GM18502 (cell line): ENCODE results near the gene GAS2L1.
"Not testable (repeated sequence)": the region's sequence is repeated elsewhere in the genome, so short reads cannot be mapped to it uniquely, and the experiment has no call there.

Source experiments
- ATAC-seq: cut with Tn5 transposase; IDR thresholded peaks from one replicate; pipeline ENCODE4 v1.9.1; 2021; ENCODE audit warnings: mild to moderate bottlenecking; ENCODE audit not compliant: unreplicated experiment, poor library complexity

Gene GAS2L1

DNA sequence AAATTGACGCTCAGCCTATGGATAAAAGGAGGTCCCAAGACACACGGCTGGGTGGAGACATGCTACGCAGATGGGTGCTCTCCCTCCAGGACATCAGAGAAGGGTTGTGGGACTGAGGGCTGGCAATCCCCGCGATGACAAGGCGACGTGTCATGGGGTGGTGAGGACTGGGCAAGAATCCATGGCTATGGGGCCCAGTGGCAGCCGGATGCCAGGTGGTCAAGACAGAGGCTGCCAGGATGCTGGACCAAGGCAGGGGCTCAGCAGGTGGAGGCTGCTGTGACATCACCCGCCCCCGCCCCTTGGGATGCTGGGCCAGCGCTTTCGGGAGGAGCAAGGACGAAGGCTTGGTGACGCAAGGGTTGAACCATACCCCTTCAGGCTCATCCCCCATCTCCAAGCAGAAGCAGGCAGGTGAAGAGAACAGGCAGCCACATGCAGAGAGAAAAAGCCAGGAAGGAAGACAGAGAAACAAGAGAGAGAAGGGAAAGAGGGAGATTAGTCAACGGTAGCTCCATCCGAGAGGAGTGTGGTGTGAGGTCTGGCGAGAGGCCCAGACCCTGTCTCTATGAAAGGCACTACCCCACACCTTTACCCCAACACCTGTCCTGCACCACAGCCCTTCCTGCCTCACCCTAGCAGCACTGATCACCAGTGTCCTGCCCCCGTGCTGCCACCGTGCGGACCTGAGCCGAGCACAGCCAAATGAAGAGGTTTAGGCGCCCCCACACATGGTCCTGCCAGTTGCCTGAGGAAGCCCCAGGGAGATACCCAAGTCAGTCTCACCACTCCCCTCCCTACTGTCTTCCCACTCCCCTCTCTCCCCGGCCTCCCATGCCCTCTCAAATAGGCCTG, 33.2 kb downstream of the GAS2L1 start:
- no peak for ATAC-seq

DNA sequence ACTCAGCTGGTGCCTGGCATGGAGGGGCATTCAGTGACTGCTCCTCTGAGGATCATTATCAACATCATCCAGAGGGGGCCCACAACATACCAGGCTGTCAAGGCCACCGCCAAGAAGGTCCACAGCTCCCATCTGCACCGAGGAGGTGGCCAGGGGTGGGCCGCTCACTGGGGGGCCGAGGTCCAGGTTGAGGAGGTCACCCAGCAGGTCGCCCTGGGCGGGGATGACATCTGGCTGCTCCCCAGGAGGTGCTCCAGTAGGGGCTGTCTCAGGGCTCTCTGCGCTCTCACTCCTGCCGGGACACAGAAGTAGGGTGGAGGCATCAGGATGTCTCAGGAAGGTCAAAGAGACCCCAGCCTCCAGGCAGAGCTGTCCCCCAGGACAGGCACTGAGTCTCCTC, 34.1 kb downstream of the GAS2L1 start:
- ATAC-seq: no peak

DNA sequence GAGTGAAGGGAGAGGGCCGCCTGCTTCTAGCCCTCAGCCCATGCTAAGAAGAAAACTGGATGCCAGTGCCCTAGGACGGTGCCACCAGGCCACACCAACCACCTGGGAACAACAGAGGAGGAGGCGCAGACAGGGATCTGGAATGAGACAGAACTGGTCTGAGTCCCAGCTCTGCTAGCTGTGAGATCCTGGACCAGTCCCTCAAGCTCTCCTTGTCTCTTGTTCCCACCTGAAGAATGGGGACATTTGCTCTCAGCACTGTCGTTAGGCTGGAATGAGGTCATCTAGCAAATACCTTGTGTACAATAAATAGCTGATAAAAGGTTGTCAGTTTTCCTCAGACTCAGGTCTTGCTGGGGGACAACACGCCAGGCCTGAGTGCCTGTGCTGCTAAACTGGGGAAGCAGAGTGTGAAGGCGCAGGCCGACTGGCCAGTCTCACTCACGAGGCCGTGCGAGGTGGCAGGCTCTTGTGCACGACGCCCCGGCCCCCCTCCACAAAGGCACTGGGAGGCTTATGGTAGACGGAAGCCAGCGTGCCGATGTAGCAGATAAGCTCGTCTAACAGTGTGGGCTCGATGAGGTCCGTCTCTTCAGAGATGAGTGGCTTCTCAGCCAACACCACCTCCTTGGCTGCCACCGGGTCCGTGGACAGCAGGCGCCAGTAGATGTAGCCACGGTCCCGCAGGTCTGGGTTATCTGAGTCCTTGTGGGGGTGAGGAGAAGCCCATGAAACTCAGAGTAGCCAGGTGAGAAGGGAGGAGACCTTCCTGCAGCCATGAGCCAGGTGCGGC, 34.8 kb downstream of the GAS2L1 start:
- ATAC-seq: no peak

DNA sequence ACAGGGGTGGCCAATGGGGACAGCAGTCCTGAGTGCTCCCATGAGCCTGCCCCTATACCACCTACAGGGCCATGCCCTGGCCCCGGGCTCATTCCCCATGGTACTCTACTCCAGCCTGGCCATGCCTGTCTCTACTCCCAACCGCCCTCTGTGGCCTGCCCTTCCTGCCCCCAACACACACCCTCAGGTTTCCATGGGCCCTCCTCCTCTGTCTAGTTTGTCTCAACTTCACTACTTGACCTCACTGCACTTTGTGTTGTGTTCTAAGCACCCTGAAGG, 35.3 kb downstream of the GAS2L1 start:
- ATAC-seq: no peak

DNA sequence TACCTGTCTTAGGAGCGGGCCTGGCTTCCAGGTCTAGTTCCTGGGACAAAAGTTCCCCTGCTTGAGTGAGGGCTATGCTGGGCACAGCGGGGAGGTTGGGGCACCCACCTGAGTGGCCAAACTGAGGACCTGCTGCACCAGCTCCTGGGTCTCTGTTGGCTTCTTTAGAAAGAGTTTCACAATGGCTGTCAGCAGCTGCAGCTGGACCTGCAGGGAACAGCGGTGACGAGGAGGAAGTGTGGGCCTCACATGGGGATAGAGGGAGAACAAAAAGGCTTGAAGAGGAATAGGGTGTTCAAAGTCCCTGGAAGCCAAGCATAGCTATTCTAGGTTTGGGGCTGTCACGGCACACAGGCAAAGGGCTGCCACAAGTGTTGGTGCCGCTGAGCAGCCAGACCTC, 35.7 kb downstream of the GAS2L1 start:
- ATAC-seq: no peak

DNA sequence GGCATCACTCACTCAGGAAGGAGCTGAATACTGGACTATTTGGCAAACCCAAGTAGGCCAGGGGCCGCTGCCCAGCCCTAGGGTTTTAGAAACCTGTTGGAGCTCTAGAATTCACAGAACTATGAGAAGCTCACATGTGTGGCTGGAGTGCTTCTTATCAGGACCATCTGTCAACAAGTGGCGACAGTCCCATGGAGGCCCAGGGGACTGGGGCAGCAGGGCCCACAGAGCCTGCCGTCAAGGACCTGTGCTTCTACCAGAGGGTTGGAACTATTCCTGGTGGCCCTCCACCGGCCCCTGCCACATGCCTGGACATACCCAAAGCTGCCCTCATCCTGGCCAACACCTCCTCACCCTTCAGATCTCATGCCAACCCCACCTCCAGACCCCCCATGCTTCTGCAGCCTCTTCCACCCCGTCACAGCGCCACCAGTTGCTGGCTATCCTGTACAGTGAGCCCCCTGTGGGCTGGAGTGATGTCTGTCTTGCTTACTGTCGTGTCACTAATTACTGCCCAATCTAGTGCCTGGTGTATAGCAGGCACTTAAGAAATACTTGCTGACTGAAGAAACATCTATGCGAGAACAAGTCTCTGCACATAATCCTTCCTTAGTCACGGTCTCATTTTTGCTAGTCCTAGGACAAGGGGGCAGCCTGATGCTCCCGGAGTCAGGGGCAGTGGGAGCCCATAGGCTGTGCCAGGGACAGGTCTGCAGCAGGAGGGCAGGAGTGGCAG, 36.3 kb downstream of the GAS2L1 start:
- ATAC-seq: no peak

DNA sequence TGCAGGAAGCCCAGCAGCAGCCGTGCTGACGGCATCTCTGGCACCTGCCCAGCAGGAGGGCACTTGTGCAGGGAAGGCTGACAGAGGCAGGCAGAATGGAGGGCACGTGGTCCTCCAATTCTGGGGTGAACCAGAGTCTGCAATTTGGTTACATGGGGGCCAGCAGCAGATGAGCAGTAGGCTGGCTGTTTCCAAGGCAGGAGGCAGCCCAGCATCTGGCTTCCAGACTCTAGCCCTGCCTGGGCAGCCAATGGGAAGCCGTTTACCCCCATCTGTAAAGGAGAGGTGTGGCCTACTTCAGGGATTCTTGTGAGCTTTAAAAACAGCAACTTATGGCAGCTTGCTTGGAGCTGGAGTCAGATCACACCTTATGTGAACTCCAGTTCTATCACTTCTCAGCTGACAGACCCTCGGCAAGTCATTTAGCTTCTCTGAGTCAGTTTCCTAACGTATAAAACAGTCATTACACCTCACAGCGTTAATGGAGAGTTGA, 36.9 kb downstream of the GAS2L1 start:
- ATAC-seq: no peak

DNA sequence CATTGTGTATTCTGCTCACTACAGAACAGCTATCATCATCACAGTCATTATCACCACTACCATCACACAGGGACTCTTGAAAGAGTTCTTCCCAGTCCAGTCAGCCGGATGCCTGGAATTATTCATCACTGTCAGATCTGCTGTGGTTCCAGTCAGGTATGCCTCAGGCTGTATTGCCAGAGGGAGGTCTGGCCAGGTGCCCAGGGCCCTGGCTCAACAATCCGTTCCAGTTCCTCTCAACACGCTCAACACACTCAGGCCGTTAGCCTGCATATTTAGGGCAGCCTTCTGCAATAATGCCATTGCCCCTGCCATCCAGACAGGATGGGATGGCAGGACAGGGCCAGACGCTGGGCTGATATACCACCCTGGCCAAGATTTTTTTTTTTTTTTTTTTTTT, 37.7 kb downstream of the GAS2L1 start:
- ATAC-seq: no peak

DNA sequence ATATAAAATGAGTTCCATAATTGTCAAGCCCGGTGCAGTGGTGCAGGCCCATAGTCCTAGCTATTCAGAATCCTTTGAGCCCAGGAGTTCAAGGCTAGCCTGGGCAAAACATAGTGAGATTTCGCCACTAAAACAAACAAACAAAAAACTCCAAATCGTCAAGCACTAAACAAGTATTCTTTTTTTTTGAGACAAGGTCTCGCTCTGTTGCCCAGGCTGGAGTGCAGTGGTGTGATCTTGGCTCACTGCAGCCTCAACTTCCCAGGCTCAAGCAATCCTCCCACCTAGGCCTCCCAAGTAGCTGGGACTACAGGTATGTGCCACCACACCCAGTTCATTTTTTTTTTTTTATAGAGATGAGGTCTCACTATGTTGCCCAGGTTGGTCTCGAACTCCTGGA, 38.4 kb downstream of the GAS2L1 start:
- not testable (repeated sequence) for ATAC-seq

DNA sequence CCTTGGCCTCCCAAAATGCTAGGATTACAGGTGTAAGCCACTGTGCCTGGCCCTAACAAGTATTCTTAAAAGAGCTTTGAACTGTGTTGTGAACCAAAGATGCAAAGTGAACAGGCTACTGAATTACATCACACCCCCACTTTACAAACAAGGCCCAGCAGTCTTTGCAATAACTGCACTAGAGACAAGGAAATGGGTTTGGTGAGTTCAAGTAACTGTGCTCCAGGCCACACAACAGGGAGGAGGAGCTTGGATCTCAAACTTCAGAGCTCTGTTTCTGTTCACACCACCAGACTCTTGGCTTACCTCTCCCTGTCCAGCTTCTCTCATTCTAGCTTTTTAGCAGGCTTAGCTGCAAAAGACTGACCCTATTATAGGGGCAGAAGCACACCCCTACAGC, 39.5 kb downstream of the GAS2L1 start:
- ATAC-seq: no peak

DNA sequence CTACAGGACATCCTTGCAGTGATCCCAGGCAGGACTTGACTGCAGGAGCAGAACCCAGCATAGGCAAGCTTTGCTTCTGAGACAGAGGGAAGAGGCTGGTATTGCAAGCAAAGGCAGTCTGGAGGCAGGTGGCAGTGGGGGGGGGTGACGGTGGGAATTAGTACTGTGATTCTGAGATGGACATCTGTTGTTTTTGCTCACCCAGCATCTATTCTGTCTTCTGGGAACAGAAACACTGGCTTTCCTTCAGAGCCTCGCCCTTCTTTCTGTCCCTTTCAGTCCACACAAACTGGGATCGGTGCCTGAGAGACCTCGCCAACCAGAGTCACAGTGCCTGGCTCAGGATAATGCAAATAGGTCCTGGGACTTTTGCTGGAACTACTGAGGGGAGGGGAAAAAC, 40.2 kb downstream of the GAS2L1 start:
- ATAC-seq: no peak

DNA sequence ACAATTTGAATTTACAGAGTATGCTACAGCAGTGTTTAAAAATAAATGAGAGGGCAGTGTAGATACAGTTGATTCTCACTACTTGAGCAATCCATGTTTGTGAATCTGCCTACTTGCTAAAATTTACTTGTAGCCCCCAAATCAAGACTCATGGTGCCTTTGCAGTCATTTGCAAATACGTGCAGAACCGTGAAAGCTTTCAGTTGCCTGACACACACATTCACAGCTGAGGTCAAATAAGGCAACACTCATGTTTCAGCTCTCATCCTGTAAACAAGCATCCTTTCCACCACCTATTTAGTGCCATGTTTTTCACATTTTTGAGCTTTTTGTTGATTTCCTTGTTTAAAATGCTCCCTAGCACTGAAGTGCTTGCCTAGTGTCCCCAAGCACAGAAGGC, 41.6 kb downstream of the GAS2L1 start:
- no peak for ATAC-seq

DNA sequence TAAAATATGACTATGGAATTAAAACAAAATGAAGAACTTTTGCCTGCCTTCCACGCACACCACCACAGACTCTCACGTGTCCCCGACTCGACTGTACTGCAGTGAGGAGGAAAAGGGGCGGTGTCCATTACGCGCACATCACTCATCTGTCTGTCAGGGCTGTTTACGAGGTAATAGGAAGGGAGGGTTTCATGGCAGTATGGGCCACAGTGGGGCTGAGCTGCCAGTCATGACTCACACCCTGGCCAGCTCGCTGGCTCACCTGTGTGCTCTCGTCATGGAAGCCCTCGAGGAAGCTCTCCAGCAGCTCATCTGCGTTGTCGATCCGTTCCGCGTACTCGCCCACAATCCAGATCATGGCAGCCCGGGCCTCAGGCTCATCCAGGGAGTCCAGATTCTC, 42.5 kb downstream of the GAS2L1 start:
- ATAC-seq: no peak

DNA sequence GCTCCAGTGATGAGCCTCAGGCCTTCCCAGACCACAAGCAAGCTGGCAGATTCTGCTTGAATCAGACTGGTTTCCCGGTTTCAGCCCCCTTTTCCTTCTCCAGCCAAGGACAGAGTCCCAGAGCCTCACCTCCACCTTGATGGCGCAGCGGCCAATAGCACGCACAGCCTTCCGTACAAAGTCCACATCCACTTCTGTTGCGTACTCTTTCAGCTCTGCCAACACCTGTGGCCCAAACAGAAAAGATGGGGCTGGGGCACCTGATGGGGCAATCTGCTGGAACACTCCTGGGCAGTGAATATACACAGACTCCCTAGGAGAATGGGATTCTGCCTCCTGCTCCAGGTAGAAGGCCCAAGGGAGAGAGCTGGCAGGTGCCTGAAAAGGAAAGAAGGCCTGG, 44.6 kb downstream of the GAS2L1 start:
- no peak for ATAC-seq

DNA sequence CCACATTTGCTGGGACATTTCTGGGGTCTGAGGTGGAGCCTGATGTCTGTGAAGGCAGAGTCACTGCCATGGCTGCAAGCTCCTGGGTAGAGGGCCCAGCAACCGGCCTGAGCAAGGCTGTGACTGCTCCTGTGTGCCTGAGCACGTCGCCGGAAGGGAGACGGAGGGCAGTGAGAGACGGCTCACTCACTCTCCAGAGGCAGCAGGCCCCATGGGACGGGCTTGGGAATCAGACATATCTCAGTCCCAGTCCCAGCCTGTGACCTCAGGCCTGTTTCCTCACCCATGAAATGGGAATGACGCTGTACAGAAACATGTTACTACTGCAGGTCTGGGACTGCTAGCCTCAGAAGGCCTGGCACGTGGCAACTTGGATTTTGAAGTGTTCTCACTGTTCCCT, 45.4 kb downstream of the GAS2L1 start:
- no peak for ATAC-seq

DNA sequence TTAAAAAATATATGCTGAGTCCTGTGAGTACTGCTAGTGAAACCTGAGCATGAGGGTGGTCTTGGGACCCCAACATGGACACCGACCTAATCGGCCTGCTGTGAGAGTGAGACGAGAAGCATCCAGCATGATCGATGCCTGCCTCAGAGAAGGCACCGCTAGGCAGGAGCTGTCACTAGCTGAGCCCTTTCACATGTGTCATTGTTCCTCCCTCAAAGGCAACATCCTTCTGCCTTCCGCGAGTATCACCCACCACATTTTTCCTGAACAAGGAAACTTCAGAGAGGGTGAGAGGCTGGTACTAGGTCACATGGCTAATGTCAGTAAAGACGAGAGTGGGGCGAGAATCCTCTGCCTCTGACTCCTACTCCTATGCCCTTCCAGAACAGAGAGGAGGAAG, 46.3 kb downstream of the GAS2L1 start:
- ATAC-seq: no peak

DNA sequence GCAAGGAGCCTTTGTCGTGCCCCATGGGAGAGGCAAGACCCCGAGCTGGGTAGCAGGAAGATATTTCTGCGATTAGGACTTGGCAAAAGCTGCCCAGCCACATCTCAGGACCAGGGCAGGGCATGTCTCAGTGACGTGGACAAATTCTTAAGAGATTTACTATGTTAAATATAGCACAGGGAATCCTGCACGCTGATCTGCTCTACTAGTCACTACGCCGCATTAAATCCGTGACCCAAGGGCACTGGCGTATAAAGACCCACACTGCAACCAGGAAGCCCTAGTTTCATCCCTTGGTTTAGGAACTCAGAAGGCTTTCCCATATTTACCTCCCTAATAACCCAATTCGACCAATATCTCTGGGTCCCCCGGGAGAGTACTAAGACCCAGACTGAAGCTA, 46.8 kb downstream of the GAS2L1 start:
- ATAC-seq: no peak

DNA sequence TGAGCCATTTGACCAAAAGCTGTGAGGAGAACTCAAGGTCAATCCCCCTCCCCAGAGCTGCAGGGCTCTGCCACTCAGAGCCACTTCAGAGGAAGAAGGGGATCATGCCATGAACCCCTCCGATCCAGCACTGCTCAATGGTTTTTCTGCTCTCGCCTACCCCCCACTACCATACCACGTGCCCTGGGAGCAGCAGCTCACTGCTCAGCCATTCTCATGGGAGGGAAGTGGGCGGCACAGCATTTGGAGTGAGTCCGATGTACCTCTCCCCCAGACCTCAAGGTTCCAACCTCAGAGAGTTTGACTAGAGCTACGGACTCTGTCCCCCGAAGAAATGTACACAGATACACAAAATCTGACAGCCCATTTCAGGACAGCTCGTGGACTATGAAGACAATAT, 47.4 kb downstream of the GAS2L1 start:
- ATAC-seq: no peak

DNA sequence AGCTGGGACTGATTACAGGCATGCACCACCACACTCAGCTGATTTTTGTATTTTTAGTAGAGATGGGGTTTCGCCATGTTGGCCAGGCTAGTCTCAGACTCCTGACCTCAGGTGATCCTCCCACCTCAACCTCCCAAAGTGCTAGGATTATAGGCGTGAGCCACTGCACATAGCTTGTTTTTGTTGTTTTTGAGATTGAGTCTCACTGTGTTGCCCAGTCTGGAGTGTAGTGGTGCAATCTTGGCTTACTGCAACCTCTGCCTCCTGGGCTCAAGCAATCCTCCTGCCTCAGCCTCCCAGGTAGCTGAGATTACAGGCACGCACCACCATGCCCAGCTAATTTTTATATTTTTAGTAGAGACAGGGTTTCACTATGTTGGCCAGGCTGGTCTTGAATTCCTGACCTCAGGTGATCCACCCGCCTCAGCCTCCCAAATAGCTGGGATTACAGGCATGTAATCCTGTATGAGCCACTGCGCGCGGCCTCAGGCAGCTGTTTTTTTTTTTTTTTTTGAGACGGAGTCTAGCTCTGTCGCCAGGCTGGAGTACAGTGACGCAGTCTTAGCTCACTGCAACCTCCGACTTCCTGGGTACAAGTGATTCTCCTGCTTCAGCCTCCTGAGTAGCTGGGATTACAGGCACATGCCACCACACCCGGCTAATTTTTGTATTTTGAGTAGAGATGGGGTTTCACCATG, 50.9 kb downstream of the GAS2L1 start:
- not testable (repeated sequence) for ATAC-seq

DNA sequence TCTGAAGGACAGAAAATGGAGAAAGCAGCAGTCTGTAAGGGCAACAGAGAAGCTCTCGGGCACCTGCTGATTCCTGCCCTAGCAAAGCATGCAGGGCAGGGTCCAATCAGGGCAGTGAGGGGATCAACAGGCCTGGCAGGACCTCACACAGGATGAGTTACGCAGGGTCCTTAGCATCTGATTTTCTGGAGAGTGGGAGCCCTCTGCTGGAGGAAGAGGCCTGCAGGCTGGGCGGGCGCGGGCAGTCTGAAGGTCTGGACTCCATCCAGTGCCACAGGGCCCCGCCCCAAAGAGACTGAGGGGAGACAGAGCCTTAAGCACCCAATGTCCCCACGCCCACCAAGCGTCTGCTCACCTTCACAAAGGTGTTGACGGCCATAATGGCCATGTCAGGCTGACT, 53.0 kb downstream of the GAS2L1 start:
- no peak for ATAC-seq
